NCI-H82 treated with DMSO at 0.1 percent for 48 hours (cell line): ENCODE measurements around the gene S100A13.
A peak's percentile ranks its signal among the peaks of the same experiment; 100 is the strongest.
"Not testable (repeated sequence)": the region's sequence is repeated elsewhere in the genome, so short reads cannot be mapped to it uniquely, and the experiment has no call there.

Source experiments
- DNase-seq: peaks from one replicate; lab custom pipeline; 2025; ENCODE audit not compliant: unreplicated experiment; lab: John Stamatoyannopoulos, UW

S100A13 gene

DNA sequence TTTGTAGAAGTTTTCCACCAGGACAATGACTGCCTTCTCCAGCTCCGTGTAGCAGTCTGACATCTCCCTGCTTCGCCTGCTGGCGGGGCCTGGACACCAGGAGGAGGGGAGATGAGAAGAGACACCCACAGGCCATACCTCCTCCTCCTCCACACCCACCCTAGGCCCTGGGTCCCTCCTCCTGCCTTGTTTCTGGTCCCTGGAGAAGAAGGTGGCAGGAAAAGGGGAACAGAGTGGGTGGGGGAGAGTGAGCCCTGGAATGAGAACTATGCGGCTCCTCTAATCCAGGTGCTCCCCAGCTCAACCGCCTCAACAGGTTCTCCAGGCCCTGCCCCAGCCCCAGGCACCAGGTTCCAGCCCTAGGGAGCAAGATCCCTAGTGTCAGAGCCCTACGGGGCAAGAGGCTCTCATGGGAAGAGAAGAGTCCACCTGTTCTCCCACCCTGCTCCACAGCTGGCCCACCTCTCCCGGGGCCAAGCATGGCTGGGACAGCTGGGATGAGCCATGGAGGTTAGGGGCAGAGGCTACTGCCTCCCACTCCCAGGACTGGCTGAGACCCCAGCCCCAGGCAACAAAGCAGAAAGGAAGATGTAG, 19.1 kb downstream of the S100A13 start:
- DNase-seq, result no peak

- no peak for DNase-seq
Observed at GRCh38 chr1:153607381-153607780, 19.9 kb downstream of the S100A13 start.

GRCh38 chr1:153606194-153606593, 21.1 kb downstream of the S100A13 start:
- DNase-seq, result no peak

- no peak for DNase-seq
Observed at GRCh38 chr1:153602749-153603148, 24.6 kb downstream of the S100A13 start.

DNA sequence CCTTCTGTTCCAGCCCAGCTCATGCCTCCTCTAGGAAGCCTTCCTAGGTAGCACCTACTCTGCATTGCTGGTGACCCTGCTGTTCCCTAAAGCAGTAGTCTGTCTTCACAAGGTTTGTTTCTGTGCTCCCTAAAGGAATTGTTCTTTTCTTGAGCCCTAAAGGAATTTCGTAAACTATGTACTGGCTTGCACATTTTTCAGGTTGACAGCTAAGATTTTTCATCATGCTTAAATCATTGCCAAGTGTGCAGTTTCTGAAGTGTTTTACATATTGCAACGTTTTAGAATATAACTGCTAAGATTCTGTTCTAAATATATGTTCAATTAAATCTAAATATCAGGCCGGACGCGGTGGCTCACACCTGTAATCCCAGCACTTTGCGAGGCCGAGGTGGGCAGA, 27.5 kb downstream of the S100A13 start:
- no peak for DNase-seq

GRCh38 chr1:153598309-153599172, 28.8 kb downstream of the S100A13 start:
- peak; percentile 63 for DNase-seq

GRCh38 chr1:153597206-153597605, 30.1 kb downstream of the S100A13 start:
- no peak for DNase-seq

GRCh38 chr1:153592748-153593147, 34.6 kb downstream of the S100A13 start:
- DNase-seq, result no peak

DNA sequence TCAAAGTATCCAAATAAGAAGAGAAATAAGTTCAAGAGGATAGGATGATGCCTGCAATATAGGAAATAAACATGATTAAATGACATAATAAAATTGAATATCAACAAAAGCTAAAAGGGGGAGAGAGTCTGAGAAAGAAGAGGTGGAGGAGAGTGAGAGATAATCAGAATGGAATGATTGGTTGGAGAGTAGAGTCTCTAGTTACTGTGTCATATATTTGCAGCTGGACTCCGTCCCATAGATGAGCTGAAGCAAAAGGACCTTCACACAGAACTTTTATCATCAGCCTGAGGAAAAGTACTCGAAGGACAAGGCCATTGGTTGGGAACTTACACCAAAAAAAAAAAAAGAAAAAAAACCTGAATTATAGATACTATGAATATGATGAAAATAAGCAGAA, 38.8 kb downstream of the S100A13 start:
- DNase-seq, result no peak

GRCh38 chr1:153588033-153588432, 39.3 kb downstream of the S100A13 start:
- DNase-seq, result not testable (repeated sequence)

GRCh38 chr1:153587314-153587713, 40.0 kb downstream of the S100A13 start:
- DNase-seq, result no peak

GRCh38 chr1:153586347-153586746, 41.0 kb downstream of the S100A13 start:
- DNase-seq, result no peak

GRCh38 chr1:153585006-153585405, 42.3 kb downstream of the S100A13 start:
- peak; percentile 26 for DNase-seq

DNA sequence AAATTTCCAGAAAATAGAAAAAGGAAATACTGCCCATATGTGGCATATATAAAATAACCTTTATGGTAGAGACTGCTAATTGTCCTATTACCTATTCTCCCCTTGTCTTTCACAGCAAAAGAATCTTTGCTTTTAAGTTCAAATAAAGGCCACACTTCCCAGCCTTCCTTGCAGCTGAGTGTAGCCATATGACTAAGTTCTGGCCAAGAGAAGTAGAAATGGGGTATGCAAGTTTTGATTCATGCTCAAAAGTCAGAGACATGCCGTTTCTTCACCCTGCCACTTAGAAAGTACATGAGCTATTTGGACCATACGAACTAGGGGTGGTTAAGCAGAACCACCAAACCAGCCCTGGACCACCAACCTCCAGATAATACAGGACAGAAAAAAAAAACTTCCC, 43.3 kb downstream of the S100A13 start:
- no peak for DNase-seq

DNA sequence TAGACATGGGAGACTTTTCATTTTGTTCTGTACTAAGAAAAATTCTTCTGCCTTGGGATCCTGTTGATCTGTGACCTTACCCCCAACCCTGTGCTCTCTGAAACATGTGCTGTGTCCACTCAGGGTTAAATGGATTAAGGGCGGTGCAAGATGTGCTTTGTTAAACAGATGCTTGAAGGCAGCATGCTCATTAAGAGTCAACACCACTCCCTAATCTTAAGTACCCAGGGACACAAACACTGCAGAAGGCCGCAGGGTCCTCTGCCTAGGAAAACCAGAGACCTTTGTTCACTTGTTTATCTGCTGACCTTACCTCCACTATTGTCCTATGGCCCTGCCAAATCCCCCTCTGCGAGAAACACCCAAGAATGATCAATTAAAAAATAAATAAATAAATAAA, 43.8 kb downstream of the S100A13 start:
- DNase-seq, result not testable (repeated sequence)

DNA sequence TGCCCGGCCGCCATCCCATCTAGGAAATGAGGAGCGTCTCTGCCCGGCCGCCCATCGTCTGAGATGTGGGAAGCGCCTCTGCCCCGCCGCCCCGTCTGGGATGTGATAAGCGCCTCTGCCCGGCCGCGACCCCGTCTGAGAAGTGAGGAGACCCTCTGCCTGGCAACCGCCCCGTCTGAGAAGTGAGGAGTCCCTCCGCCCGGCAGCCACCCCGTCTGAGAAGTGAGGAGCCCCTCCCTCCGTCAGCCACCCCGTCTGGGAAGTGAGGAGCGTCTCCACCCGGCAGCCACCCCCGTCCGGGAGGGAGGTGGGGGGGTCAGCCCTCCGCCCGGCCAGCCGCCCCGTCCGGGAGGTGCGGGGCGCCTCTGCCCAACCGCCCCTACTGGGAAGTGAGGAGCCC, 44.5 kb downstream of the S100A13 start:
- not testable (repeated sequence) for DNase-seq

- no peak for DNase-seq
Observed at GRCh38 chr1:153578936-153579335, 48.4 kb downstream of the S100A13 start.

- no peak for DNase-seq
Observed at GRCh38 chr1:153578490-153578889, 48.8 kb downstream of the S100A13 start.

GRCh38 chr1:153577624-153578051, 49.7 kb downstream of the S100A13 start:
- DNase-seq, result no peak

DNA sequence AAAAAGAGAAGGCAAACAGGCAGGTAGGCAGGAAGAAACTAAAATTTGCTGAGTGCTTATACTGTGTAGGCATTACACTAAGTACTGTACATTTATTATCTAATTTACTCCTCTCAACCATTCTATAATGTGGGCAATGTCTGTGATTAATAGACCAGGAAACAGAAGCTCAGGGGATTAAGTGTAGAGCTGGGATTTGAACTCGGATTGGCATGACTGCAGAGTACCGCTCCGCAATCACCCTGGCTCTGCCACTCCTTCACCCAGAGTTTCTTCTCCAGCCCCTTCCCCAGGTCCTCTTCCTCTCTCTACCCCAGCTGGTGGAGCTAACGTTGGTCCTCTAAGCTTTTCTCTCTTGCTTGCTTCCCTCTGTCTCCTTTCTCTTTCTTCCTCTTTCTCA, 50.2 kb downstream of the S100A13 start:
- DNase-seq, result peak; percentile 76

GRCh38 chr1:153575497-153575896, 51.8 kb downstream of the S100A13 start:
- peak; percentile 90 for DNase-seq

GRCh38 chr1:153575081-153575491, 52.2 kb downstream of the S100A13 start:
- not testable (repeated sequence) for DNase-seq
